IPS DF 6.9 (cell line): ENCODE measurements around the gene CAB39L.

ENCODE experiments used
- DNase-seq: peaks from one replicate; pipeline ENCODE4 v3.0.0-alpha.2; 2013; ENCODE audit warnings: low read depth, low spot score
- H3K27ac ChIP-seq: one replicate; pipeline ENCODE4 v1.5.1; 2013; ENCODE audit warnings: low read length, control low read depth
- H3K27me3 ChIP-seq: 2 replicates; pipeline ENCODE4 v1.6.1; 2013; ENCODE audit warnings: mild to moderate bottlenecking, low read length; ENCODE audit not compliant: control insufficient read depth, insufficient read depth
- H3K36me3 ChIP-seq: 2 replicates; pipeline ENCODE4 v1.6.1; 2013; ENCODE audit warnings: low read length; ENCODE audit not compliant: control insufficient read depth, insufficient read depth
- H3K4me1 ChIP-seq: 2 replicates; pipeline ENCODE4 v1.6.1; 2013; ENCODE audit warnings: low read length; ENCODE audit not compliant: control insufficient read depth, insufficient read depth
- H3K4me3 ChIP-seq: 2 replicates; pipeline ENCODE4 v1.5.1; 2013; ENCODE audit warnings: mild to moderate bottlenecking, low read length
- H3K9me3 ChIP-seq: 2 replicates; pipeline ENCODE4 v1.6.1; 2013; ENCODE audit warnings: low read length, inconsistent platforms; ENCODE audit not compliant: control insufficient read depth, insufficient read depth
- WGBS: extraction: QIAGEN DNeasy Blood & Tissue Kit; methylation state at CpG from one replicate; pipeline ENCODE4 v1.1.7; 2013; ENCODE audit warnings: mixed read lengths, missing lambda C conversion rate; ENCODE audit not compliant: insufficient read length, insufficient coverage; 5-methylcytosine and 5-hydroxymethylcytosine counted together

The CAB39L gene

DNA sequence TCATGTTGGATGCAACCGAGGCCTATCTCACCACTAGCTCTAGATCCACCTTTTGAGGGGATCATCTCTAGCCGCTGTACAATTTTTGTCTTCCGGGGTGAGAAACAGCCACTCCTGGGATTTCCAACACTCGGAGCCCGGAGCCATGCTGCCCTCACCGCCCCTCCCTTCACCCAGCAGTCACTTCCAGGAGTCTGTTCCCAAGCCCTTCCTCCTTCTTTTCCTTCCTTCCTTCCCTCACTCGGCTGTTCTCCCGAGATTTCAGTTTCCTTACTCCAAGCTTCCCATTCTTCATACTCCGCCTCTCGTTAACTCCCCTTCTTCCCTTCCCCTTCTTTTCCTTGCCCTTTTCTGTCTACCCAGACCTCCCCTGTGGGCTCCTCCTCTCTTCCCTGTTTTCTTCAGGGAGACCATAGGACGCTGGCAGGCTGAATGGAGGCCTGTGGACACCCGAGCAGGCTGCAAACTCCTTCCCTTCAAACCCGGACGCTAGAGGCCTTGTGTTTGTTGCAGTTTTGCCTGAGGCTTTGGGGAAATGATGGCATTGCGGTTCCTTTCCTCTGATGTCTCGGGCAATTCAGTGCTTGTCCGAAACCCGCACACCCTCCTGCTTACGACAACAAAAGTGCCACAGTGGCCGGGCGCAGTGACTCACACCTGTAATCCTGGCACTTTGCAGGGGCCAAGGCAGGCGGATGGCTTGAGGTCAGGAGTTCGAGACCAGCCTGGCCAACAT is 96.0 kb downstream of the CAB39L start:
- H3K4me3 ChIP-seq: no peak overlapping the region
- no peaks in the 10 kb centered on the region for H3K9me3 ChIP-seq
- 100% methylated on average over 3 of the region's 23 CpGs for WGBS
- H3K36me3 ChIP-seq: no peaks in the 10 kb centered on the region
- no peak overlapping the region for H3K27ac ChIP-seq
- peaks cover 2% of the 10 kb centered on the region; the same call in 1 of the 2 replicates for H3K4me1 ChIP-seq
- no peaks in the 10 kb centered on the region for H3K27me3 ChIP-seq
- DNase-seq: no peak

DNA sequence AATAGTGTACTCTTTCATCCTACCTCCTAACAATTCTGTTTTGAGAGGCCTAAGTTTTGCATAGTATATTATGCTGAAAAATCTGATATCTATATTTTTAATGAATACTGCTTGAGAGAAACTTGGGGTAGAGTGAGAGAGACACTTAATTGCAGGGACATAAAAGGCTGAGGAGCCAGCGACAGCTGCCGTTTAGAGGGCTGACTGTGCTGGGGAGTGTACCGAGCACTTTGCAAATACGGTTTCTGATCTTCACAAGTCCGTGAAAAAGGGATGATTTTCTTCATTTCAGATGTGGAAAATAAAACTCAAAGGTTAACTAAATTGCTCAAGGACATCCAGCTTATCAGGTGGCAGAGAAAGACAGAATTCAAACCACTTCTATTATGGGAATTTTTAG is 97.4 kb downstream of the CAB39L start:
- no peak for DNase-seq
- H3K27me3 ChIP-seq: no peaks in the 10 kb centered on the region
- H3K27ac ChIP-seq: no peak overlapping the region
- no peaks in the 10 kb centered on the region for H3K9me3 ChIP-seq
- no CpG with 5 or more reads among the region's 5 CpGs for WGBS
- no peak overlapping the region for H3K4me3 ChIP-seq
- peaks cover 2% of the 10 kb centered on the region; the same call in 1 of the 2 replicates for H3K4me1 ChIP-seq
- H3K36me3 ChIP-seq: no peaks in the 10 kb centered on the region

DNA sequence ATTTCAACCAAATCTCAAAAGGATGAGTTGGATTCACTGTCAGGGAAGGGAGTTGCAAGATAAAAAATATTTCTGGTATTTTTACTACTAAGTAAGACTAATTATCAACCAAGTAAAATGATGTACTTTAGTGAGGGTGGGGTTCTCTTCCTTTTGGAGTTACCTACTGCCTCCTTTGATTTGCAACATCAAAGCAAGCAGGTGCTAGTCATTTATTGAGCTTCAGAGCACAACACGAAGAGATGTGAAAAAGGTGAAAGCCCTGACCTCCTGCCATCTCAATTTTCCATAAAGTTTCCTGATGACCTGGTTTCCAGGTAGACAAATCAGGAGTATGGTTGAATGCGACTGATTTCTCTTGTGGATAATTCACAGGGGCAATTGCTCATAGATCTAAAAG is 100.1 kb downstream of the CAB39L start:
- Histone ChIP-seq H3K9me3 (no peaks in the 10 kb centered on the region), H3K27ac (no peak overlapping the region), H3K36me3 (no peaks in the 10 kb centered on the region), H3K4me1 (no peaks in the 10 kb centered on the region), H3K4me3 (no peak overlapping the region), H3K27me3 (no peaks in the 10 kb centered on the region)
- no peak for DNase-seq
- WGBS: no CpG with 5 or more reads among the region's 2 CpGs

DNA sequence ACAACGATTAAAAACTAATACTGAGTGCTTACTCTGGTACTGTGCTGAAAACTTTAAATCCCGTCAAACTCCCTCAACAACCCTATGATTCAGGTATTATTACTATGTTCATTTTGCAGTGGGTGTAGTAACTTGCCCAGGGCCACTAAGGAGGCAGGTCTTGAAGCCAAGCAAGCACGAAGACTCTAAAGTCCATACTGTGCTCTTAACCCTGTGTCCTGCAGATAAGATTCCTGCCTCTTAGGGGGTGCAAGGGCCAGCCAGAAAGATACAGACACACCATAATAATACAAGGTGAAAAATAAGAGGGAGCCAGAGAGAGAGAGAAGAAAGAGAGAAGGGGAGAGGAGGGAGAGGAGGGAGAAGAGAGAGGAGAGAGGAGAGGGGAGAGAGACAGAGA is 100.6 kb downstream of the CAB39L start:
- H3K36me3 ChIP-seq: no peaks in the 10 kb centered on the region
- no peak for DNase-seq
- no peak overlapping the region for H3K4me3 ChIP-seq
- no peaks in the 10 kb centered on the region for H3K27me3 ChIP-seq
- WGBS: no CpG with 5 or more reads among the region's 3 CpGs
- H3K27ac ChIP-seq: no peak overlapping the region
- no peaks in the 10 kb centered on the region for H3K9me3 ChIP-seq
- no peaks in the 10 kb centered on the region for H3K4me1 ChIP-seq

DNA sequence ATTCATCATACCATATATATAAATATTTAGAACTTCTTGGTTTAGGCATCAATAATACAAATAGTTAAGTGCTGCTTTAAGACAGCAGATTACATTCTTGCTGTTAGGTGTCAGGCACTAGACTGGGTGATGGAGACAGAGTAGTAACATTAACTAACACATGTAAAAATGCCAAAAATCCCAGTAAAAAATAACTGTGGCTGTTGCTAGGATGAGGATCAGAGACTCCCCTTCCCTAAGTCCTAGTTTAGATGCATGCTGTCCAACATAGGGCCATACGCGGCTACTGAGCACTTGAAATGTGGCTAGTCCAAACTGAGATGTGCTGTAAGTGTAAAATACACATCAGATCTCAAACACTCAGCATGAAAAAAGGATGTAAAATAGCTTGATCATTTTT is 101.4 kb downstream of the CAB39L start:
- H3K4me1 ChIP-seq: no peaks in the 10 kb centered on the region
- no peaks in the 10 kb centered on the region for H3K27me3 ChIP-seq
- no peak overlapping the region for H3K27ac ChIP-seq
- no peak overlapping the region for H3K4me3 ChIP-seq
- no peaks in the 10 kb centered on the region for H3K9me3 ChIP-seq
- WGBS: no CpG with 5 or more reads among the region's 2 CpGs
- H3K36me3 ChIP-seq: no peaks in the 10 kb centered on the region
- DNase-seq: no peak

DNA sequence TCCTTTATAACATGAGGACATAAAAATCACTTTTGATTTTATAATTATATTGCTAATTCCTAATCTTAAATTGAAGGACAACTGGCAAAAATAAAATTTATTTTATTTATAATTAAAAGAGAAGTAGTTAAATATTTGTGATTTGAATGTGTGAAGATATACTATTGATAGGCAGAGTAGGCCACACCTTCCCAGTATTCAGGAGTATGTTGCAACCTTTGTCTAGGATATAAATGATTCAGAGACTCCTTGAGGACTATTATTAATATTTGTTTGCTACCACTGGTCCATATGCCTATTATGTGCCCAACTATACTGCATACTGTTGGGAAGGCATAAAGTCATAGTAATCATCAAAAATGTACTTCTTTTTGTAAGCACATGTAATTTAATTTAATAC is 101.9 kb downstream of the CAB39L start:
- H3K27me3 ChIP-seq: no peaks in the 10 kb centered on the region
- no peak for DNase-seq
- H3K36me3 ChIP-seq: no peaks in the 10 kb centered on the region
- no peaks in the 10 kb centered on the region for H3K9me3 ChIP-seq
- no peak overlapping the region for H3K27ac ChIP-seq
- no peak overlapping the region for H3K4me3 ChIP-seq
- no peaks in the 10 kb centered on the region for H3K4me1 ChIP-seq

DNA sequence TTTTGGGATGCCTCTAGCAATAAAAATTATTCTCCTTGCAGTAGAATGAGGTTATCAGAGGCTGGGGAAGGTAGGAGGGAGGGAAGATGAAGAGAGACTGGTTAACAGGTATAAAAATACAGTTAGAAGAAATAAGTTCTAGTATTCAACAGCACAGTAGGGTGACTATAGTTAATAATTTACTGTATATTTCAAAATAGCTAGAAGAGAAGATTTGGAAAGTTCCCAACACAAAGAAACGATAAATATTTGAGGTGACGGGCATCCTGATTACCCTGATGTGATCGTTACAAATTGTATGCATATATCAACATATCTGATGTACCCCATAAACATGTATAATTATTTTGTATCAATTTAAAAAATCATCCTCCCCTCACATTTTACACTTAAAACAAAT is 102.3 kb downstream of the CAB39L start:
- Histone ChIP-seq H3K36me3 (no peaks in the 10 kb centered on the region), H3K27me3 (no peaks in the 10 kb centered on the region), H3K4me3 (no peak overlapping the region), H3K9me3 (no peaks in the 10 kb centered on the region), H3K4me1 (no peaks in the 10 kb centered on the region), H3K27ac (no peak overlapping the region)
- no peak for DNase-seq
- no CpG with 5 or more reads among the region's 3 CpGs for WGBS

DNA sequence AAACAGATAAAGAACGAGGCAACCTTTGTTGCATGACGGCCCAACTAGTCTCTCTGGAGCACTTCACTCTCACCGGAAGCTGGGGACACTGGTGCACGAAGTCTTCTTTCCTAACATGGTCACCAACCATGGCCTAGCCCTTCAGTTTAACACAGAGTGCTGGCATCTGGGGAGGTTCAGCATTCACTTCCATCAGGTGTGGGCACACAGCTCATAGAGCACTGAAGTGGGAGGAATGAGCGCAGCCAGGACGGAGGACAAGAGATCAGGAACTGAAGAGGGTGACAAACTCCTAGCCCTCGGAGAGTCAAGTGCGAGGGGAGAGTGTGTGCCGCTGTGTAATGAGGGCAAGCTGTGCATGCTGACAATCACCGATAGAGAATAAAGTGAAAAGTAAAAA is 103.7 kb downstream of the CAB39L start:
- no peaks in the 10 kb centered on the region for H3K36me3 ChIP-seq
- H3K27ac ChIP-seq: no peak overlapping the region
- WGBS: no CpG with 5 or more reads among the region's 10 CpGs
- DNase-seq: no peak
- no peaks in the 10 kb centered on the region for H3K9me3 ChIP-seq
- H3K4me3 ChIP-seq: no peak overlapping the region
- H3K27me3 ChIP-seq: no peaks in the 10 kb centered on the region
- H3K4me1 ChIP-seq: no peaks in the 10 kb centered on the region

DNA sequence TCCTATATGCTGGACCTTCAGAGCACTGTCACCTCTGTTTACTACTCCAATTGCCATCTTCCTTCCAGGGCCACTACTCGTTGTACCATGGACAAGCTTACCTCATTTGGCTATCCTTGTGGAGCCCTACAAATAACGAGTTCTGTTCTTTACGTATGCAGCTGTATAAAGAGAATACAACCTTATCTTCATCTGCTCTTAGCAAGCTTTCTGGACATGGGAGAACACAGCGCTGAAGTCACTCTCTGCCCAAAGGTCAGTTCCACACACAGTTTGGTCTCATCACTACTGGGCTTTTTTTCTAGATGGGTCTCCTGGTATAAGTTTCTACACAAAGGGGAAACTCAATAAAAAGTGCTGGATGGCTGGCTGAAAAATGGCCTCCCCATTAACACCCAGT is 107.2 kb downstream of the CAB39L start:
- Histone ChIP-seq H3K27ac (no peak overlapping the region), H3K36me3 (no peaks in the 10 kb centered on the region), H3K4me3 (no peak overlapping the region), H3K4me1 (no peaks in the 10 kb centered on the region), H3K9me3 (no peaks in the 10 kb centered on the region), H3K27me3 (no peaks in the 10 kb centered on the region)
- whole genome bisulfite sequencing: no CpG with 5 or more reads among the region's 4 CpGs
- DNase-seq: no peak

DNA sequence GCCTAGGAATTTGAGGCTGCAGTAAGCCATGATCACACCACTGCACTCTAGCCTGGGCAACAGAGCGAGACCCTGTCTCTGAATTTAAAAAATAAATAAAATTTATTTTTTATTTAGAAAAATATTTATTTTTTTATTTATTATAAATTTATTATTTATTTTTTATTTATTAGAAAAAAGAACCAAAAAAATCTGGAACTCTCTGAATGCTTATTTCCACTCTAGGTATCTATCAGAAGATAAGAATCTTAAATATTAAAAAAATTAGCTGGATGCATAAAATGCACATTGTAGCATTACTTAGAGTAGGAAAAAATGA is 113.4 kb downstream of the CAB39L start:
- no CpG with 5 or more reads among the region's 1 CpG for WGBS
- no peak overlapping the region for H3K27ac ChIP-seq

DNA sequence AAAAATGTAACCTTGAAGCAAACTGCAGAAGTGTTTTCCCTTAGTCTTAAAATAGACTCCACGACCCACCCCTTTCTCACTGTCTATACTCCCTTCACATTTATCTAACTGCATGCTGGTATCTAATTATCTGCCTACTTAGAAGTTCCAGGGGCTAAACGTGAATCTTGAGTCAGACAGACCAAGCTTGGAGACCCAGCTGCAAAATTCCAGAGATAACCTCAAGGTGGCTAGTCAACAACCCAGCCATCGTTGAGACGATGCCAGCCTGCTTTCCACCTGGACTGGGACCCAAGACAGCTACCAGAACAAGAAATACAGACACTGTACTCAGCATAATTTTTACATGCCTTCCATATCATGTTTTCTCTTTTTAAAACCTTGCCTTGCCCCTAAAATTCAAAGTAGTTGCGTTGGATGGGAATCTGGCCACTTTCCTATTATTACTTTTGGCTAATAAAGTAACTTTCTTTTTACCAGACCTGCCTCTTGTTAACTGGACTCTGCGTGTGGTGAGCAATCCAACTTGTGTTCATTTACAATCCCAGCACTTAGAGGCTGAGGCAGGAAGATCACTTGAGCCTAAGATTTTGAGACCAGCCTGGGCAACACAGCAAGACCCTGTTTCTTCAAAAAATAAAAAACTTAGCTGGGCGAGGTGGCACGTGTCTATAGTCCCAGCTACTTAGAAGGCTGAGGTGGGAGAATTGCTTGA is 113.9 kb downstream of the CAB39L start:
- DNase-seq: no peak
- Histone ChIP-seq H3K4me3 (no peak overlapping the region), H3K4me1 (no peaks in the 10 kb centered on the region), H3K9me3 (no peaks in the 10 kb centered on the region), H3K27ac (no peak overlapping the region), H3K36me3 (no peaks in the 10 kb centered on the region), H3K27me3 (no peaks in the 10 kb centered on the region)
- no CpG with 5 or more reads among the region's 8 CpGs for WGBS

More for the DNA sequence above, 113.4 kb downstream of the CAB39L start:
- H3K4me1 ChIP-seq: no peaks in the 10 kb centered on the region
- no peaks in the 10 kb centered on the region for H3K36me3 ChIP-seq
- no peaks in the 10 kb centered on the region for H3K9me3 ChIP-seq
- H3K4me3 ChIP-seq: no peak overlapping the region
- H3K27me3 ChIP-seq: no peaks in the 10 kb centered on the region
- DNase-seq: no peak
